ENCODE measurements around the gene ZNF675.
"Not testable (repeated sequence)": the region's sequence is repeated elsewhere in the genome, so short reads cannot be mapped to it uniquely, and the experiment has no call there.

ZNF675 gene

DNA sequence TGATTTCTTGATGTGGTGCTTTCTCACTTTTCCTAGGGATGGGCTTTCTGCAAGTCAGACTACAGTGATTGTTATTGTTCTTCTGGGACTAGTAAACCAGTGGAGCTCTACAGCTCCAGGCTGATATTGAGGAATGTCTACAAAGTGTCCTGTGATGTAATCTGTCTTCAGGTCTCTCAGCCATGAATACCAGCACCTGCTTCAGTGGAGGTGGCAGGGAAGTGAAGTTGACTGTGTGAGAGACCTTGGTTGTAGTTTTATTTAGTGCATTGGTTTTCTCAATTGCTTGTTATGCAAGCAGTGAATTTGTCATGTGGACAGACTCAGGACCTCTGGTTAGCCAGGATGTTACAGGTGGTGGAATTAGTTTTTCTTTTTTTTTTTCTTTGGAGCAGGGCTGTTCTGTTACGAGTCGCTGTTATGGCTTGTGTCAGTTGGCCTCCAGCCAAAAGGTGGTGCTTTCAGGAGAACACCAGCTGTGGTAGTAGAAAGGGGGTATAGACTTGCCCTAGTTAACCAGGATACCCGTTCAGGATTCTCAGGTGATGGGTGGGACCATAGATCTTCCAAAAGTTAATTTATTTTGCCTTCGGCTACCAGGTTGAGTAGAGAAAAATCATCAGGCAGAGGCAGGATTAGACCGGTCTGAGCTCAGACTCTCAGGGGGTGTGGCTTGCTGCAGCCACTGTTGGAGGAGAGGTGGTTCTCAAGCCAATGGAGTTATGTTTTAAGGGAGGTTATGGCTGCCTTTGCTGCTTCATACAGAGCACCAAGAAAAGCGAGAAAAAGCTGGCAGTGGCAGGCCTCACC lies 11.9 kb upstream of the ZNF675 start:
- no peak overlapping the region for H2AK5ac ChIP-seq (ENCODE audit: low read length, severe bottlenecking)
- H3K4me1 ChIP-seq (ENCODE audit: control insufficient read depth, insufficient read depth, low read depth, low read length) = no peaks in the 10 kb centered on the region
- H3K27ac ChIP-seq (ENCODE audit: low read length, poor library complexity, severe bottlenecking) = no peak overlapping the region
- no peak overlapping the region for H2BK15ac ChIP-seq (ENCODE audit: low read depth, poor library complexity, severe bottlenecking)
- H3K23ac ChIP-seq (ENCODE audit: low read length in 2 of 2) = no peak overlapping the region
- no peak overlapping the region for H2AFZ ChIP-seq (ENCODE audit: low read depth, low read length)
- no peak overlapping the region for H3K14ac ChIP-seq (ENCODE audit: low read length in 2 of 2)
- no peak overlapping the region for H3K4me2 ChIP-seq (ENCODE audit: low read length, poor library complexity, severe bottlenecking)
- no peaks in the 10 kb centered on the region for H3K27me3 ChIP-seq (ENCODE audit: control insufficient read depth in 1 of 2, insufficient read depth in 1 of 2, low read length in 2 of 2)
- no peaks in the 10 kb centered on the region for H3K79me1 ChIP-seq (replicated peaks; ENCODE audit: low read length, poor library complexity, severe bottlenecking)
- 72% methylated on average over 6 of the region's 6 CpGs for WGBS
- DNase-seq = no peak
- no peaks in the 10 kb centered on the region for H3K36me3 ChIP-seq (ENCODE audit: control insufficient read depth in 1 of 2, insufficient read depth in 2 of 2, low read depth in 1 of 2, low read length in 2 of 2)
- H3K4ac ChIP-seq (ENCODE audit: low read depth in 1 of 2, low read length in 2 of 2) = no peak overlapping the region
- no peak overlapping the region for H4K8ac ChIP-seq (ENCODE audit: low read length)
- H2BK5ac ChIP-seq (ENCODE audit: low read depth, low read length, poor library complexity, severe bottlenecking) = no peak overlapping the region
- H3K9ac ChIP-seq (ENCODE audit: low read length) = no peak overlapping the region
- H3K4me3 ChIP-seq (ENCODE audit: insufficient read depth in 1 of 2, low read depth in 1 of 2, low read length in 2 of 2) = no peak overlapping the region
- no peak overlapping the region for H3K18ac ChIP-seq (ENCODE audit: low read depth in 1 of 2, low read length in 2 of 2)
- no peak overlapping the region for H2BK120ac ChIP-seq (ENCODE audit: low read depth, low read length)
- H4K91ac ChIP-seq (ENCODE audit: low read length) = no peak overlapping the region
- peaks cover 44% of the 10 kb centered on the region for H3K9me3 ChIP-seq (ENCODE audit: control insufficient read depth, low read length)
- no peak overlapping the region for H2BK12ac ChIP-seq (ENCODE audit: low read length in 2 of 2)

- WGBS = 81% methylated on average over 6 of the region's 9 CpGs
- H2BK5ac ChIP-seq (ENCODE audit: low read depth, low read length, poor library complexity, severe bottlenecking); H2BK15ac ChIP-seq (ENCODE audit: low read depth, poor library complexity, severe bottlenecking); H3K9ac ChIP-seq (ENCODE audit: low read length); H3K23ac ChIP-seq (ENCODE audit: low read length in 2 of 2); H3K4me2 ChIP-seq (ENCODE audit: low read length, poor library complexity, severe bottlenecking); DNase-seq; H3K79me1 ChIP-seq (replicated peaks; ENCODE audit: low read length, poor library complexity, severe bottlenecking); H3K14ac ChIP-seq (ENCODE audit: low read length in 2 of 2); H2BK120ac ChIP-seq (ENCODE audit: low read depth, low read length); H3K27ac ChIP-seq (ENCODE audit: low read length, poor library complexity, severe bottlenecking); H2AFZ ChIP-seq (ENCODE audit: low read depth, low read length); H4K91ac ChIP-seq (ENCODE audit: low read length); H2AK5ac ChIP-seq (ENCODE audit: low read length, severe bottlenecking); H2BK12ac ChIP-seq (ENCODE audit: low read length in 2 of 2); H3K36me3 ChIP-seq (ENCODE audit: control insufficient read depth in 1 of 2, insufficient read depth in 2 of 2, low read depth in 1 of 2, low read length in 2 of 2); H4K8ac ChIP-seq (ENCODE audit: low read length); H3K4me1 ChIP-seq (ENCODE audit: control insufficient read depth, insufficient read depth, low read depth, low read length); H3K18ac ChIP-seq (ENCODE audit: low read depth in 1 of 2, low read length in 2 of 2); H3K4ac ChIP-seq (ENCODE audit: low read depth in 1 of 2, low read length in 2 of 2); H3K27me3 ChIP-seq (ENCODE audit: control insufficient read depth in 1 of 2, insufficient read depth in 1 of 2, low read length in 2 of 2); H3K4me3 ChIP-seq (ENCODE audit: insufficient read depth in 1 of 2, low read depth in 1 of 2, low read length in 2 of 2): not testable (repeated sequence)
- peaks cover 26% of the 10 kb centered on the region for H3K9me3 ChIP-seq (ENCODE audit: control insufficient read depth, low read length)
Observed at GRCh38 chr19:23692937-23693336, 5.9 kb upstream of the ZNF675 start.

DNA sequence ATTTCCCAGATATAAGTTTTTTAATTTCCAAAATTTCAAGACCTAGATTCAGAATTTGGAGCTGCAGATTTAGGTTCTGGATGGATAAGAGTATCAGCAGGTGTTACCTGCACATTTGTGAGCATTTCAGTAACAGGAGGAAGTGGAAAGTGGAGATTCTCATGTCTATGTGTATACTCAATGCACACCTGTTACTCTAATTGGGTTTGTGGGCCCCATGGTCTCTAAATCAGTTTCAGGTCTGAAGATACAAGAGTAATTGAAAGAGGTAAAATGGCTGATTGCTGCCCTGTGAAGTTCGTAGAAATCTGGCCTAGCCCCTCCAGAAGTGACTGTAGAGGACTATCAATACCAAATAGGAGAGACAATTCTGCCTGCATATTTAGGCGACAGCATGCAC lies 13.9 kb downstream of the ZNF675 start:
- H3K4me2 ChIP-seq (ENCODE audit: low read length, poor library complexity, severe bottlenecking) = no peak overlapping the region
- H4K91ac ChIP-seq (ENCODE audit: low read length) = no peak overlapping the region
- no peak overlapping the region for H4K8ac ChIP-seq (ENCODE audit: low read length)
- H3K27ac ChIP-seq (ENCODE audit: low read length, poor library complexity, severe bottlenecking) = no peak overlapping the region
- H2AK5ac ChIP-seq (ENCODE audit: low read length, severe bottlenecking) = no peak overlapping the region
- no peak overlapping the region for H3K4ac ChIP-seq (ENCODE audit: low read depth in 1 of 2, low read length in 2 of 2)
- peaks cover 0 to 16% of the 10 kb centered on the region in 2 experiments for H3K36me3 ChIP-seq (ENCODE audit: control insufficient read depth in 1 of 2, insufficient read depth in 2 of 2, low read depth in 1 of 2, low read length in 2 of 2)
- H3K79me1 ChIP-seq (replicated peaks; ENCODE audit: low read length, poor library complexity, severe bottlenecking) = peaks cover 22% of the 10 kb centered on the region
- H2BK12ac ChIP-seq (ENCODE audit: low read length in 2 of 2) = no peak overlapping the region
- DNase-seq = no peak
- H3K4me3 ChIP-seq (ENCODE audit: insufficient read depth in 1 of 2, low read depth in 1 of 2, low read length in 2 of 2) = no peak overlapping the region
- no peak overlapping the region for H2BK5ac ChIP-seq (ENCODE audit: low read depth, low read length, poor library complexity, severe bottlenecking)
- H2BK120ac ChIP-seq (ENCODE audit: low read depth, low read length) = no peak overlapping the region
- no peaks in the 10 kb centered on the region for H3K4me1 ChIP-seq (ENCODE audit: control insufficient read depth, insufficient read depth, low read depth, low read length)
- no peak overlapping the region for H3K18ac ChIP-seq (ENCODE audit: low read depth in 1 of 2, low read length in 2 of 2)
- 100% methylated on average over 2 of the region's 2 CpGs for whole genome bisulfite sequencing
- H3K9ac ChIP-seq (ENCODE audit: low read length) = no peak overlapping the region
- H3K9me3 ChIP-seq (ENCODE audit: control insufficient read depth, low read length) = peaks cover 35% of the 10 kb centered on the region
- H2BK15ac ChIP-seq (ENCODE audit: low read depth, poor library complexity, severe bottlenecking) = no peak overlapping the region
- H2AFZ ChIP-seq (ENCODE audit: low read depth, low read length) = no peak overlapping the region
- no peaks in the 10 kb centered on the region for H3K27me3 ChIP-seq (ENCODE audit: control insufficient read depth in 1 of 2, insufficient read depth in 1 of 2, low read length in 2 of 2)
- no peak overlapping the region for H3K23ac ChIP-seq (ENCODE audit: low read length in 2 of 2)
- H3K14ac ChIP-seq (ENCODE audit: low read length in 2 of 2) = no peak overlapping the region

DNA sequence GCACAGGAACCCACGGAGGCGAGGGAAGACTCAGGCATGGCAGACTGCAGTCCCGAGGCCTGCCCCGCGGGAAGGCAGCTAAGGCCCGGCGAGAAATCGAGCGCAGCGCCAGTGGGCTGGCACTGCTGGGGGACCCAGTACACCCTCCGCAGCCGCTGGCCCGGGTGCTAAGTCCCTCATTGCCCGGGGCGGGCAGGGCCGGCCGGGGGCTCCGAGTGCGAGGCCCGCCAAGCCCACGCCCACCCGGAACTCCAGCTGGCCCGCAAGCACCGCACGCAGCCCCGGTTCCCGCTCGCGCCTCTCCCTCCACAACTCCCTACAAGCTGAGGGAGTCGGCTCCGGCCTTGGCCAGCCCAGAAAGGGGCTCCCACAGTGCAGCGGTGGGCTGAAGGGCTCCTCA lies 18.4 kb downstream of the ZNF675 start:
- not testable (repeated sequence) for H2BK5ac ChIP-seq (ENCODE audit: low read depth, low read length, poor library complexity, severe bottlenecking); H2AFZ ChIP-seq (ENCODE audit: low read depth, low read length); H2BK120ac ChIP-seq (ENCODE audit: low read depth, low read length); H3K27ac ChIP-seq (ENCODE audit: low read length, poor library complexity, severe bottlenecking); H2AK5ac ChIP-seq (ENCODE audit: low read length, severe bottlenecking); H3K4ac ChIP-seq (ENCODE audit: low read depth in 1 of 2, low read length in 2 of 2); H3K23ac ChIP-seq (ENCODE audit: low read length in 2 of 2); H3K4me2 ChIP-seq (ENCODE audit: low read length, poor library complexity, severe bottlenecking); H3K14ac ChIP-seq (ENCODE audit: low read length in 2 of 2); H2BK12ac ChIP-seq (ENCODE audit: low read length in 2 of 2); H3K18ac ChIP-seq (ENCODE audit: low read depth in 1 of 2, low read length in 2 of 2); H4K8ac ChIP-seq (ENCODE audit: low read length); H4K91ac ChIP-seq (ENCODE audit: low read length); H2BK15ac ChIP-seq (ENCODE audit: low read depth, poor library complexity, severe bottlenecking); H3K27me3 ChIP-seq (ENCODE audit: control insufficient read depth in 1 of 2, insufficient read depth in 1 of 2, low read length in 2 of 2); DNase-seq; H3K4me3 ChIP-seq (ENCODE audit: insufficient read depth in 1 of 2, low read depth in 1 of 2, low read length in 2 of 2); H3K9ac ChIP-seq (ENCODE audit: low read length); H3K4me1 ChIP-seq (ENCODE audit: control insufficient read depth, insufficient read depth, low read depth, low read length)
- 91% methylated on average over 11 of the region's 32 CpGs for WGBS
- peaks cover 34% of the 10 kb centered on the region for H3K79me1 ChIP-seq (replicated peaks; ENCODE audit: low read length, poor library complexity, severe bottlenecking)
- peaks cover 7 to 28% of the 10 kb centered on the region in 2 experiments for H3K36me3 ChIP-seq (ENCODE audit: control insufficient read depth in 1 of 2, insufficient read depth in 2 of 2, low read depth in 1 of 2, low read length in 2 of 2)
- H3K9me3 ChIP-seq (ENCODE audit: control insufficient read depth, low read length) = peaks cover 57% of the 10 kb centered on the region
